Activated CD8-positive, alpha-beta memory T cell treated with anti-CD3 and anti-CD28 coated beads, Interleukin-2, amount 50 U/mL, for 24 hours (primary cell): ENCODE results near the gene ZFPM1.

Source experiments
- DNase-seq: peaks from one replicate; pipeline ENCODE4 v3.0.0-alpha.2; 2020; ENCODE audit errors: extremely low read depth

Gene ZFPM1

DNA sequence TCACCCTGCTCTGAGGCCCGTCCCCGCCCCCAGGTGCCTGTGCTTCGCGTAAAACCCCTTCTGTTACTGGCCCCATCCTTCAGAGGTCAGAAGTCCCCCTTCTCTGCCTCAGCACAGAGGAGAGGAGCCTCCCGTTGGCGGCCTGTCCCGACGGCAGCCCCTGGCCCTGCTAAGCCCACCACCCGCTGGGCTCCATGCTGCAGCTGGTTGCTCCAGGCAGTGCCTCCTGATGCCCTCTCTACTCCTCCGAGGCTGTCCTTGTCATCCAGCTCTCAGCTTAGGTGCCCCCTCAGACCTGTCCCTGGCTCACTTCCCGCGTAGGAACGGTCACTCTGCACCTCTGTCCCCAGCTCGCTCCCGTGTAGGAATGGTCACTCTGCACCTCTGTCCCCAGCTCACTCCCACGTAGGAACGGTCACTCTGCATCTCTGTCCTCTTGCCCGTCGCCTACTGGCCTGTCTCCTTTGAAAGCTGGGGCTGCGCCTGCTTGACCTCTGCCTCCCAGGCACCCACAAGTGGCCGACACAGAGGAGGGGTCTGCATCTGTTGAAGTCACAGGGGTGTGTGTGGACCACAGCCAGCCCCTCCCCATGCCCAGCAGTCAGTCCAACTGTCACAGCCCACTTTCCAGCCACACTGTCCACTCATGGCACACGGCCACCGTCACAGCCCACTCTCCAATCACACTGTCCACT lies 85.4 kb downstream of the ZFPM1 start:
- DNase-seq: no peak

GRCh38 chr16:88539261-88539651 lies 86.2 kb downstream of the ZFPM1 start:
- DNase-seq: no peak

GRCh38 chr16:88539652-88540345 lies 86.7 kb downstream of the ZFPM1 start:
- no peak for DNase-seq

- DNase-seq: no peak
Observed at GRCh38 chr16:88540346-88540977, 87.4 kb downstream of the ZFPM1 start.

GRCh38 chr16:88541831-88542616 lies 88.9 kb downstream of the ZFPM1 start:
- DNase-seq: no peak

DNA sequence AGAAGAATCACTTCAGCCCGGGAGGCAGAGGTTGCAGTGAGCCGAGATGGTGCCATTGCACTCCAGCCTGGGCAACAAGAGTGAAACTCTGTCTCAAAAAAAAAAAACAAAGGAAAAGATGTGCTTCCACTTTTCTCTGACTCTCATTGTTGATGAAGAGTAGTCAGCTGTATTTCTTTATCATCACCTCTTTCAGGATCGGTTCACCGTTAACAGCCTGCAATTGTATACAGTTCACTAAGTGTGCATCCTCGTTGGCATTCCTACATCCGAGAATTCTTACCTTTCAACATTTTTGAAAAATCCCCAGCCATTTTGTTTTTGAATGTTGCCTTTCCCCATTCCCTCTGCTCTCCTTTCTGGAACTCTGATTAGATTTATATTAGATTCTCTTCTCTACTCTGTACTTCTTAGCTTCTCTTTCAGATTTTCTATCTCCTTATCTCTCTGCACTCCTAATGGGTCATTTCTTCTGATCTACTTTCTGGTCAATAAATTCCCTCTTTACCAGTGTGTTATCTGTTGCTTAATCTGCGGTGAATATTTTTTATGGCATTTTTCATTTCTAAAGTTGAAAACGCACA lies 90.2 kb downstream of the ZFPM1 start:
- DNase-seq: no peak

GRCh38 chr16:88545781-88546180 lies 92.7 kb downstream of the ZFPM1 start:
- no peak for DNase-seq

- DNase-seq: no peak
Observed at GRCh38 chr16:88548131-88548874, 95.2 kb downstream of the ZFPM1 start.

- no peak for DNase-seq
Observed at GRCh38 chr16:88548985-88549384, 95.9 kb downstream of the ZFPM1 start.

DNA sequence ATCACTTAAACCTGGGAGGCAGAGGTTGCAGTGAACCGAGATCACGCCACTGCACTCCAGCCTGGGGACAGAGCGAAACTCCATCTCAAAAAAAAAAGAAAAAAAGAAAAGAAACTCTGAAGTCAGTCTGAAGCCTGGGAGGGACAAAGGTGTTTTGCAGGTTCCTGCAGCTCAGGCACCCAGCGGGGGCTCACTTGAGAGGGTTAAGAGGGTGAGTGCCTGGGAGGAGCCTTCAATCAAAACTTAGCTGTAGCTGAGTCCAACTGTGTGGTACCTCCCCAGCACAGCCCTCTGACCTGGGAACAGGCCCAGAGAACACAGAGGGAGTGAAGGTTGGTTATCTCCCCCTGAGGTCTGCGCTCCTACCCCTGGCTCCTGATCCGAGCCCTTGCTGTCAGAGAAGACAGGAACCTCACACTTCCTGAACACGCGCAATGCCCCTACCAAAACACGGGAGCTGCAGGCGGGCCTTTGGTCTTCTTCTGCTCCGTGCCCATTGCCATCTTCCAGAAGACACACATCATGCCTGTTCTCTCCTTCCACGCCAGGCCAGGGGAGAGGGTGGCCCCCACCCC lies 96.7 kb downstream of the ZFPM1 start:
- no peak for DNase-seq

DNA sequence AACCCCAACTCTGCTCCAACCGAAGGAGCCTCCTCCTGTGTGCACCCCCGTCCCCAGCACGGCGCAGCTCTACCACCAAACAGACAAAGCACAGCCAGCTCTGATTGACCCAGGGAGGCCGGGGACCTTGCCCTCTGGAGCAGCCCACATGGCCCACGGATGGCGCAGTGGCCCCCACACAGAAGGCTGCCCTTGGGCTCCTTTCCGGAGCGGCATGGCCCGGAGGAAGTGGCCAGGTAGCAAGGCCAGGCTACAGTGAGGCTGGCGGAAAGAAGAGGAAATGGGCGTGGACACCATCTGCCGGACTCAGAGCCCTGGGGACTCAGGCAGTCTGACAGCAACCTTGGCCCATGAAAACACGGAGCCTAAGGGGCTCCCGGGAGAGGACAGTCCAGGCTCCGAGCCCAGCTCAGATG lies 97.2 kb downstream of the ZFPM1 start:
- no peak for DNase-seq

DNA sequence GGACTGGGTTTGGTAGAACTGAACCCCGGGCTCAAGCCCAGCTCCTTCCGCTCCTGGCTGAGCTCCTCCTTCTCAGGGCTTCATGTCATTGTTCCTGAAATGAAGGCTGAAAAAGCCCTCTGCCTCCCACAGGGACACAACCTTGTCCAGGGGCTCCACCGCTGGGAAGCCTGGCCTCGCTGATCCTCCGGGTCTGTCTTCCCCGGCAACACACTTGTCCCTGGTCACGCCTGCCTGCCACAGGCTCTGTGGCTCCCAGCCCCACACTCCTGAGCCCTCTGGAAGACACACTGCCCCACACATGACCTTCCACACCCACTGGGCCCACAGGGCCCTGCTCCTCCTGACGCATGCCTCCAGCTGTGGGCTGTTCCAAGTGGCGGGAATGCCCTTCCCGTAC lies 99.1 kb downstream of the ZFPM1 start:
- no peak for DNase-seq

- DNase-seq: no peak
Observed at GRCh38 chr16:88552815-88553214, 99.7 kb downstream of the ZFPM1 start.

- no peak for DNase-seq
Observed at GRCh38 chr16:88553739-88554138, 100.7 kb downstream of the ZFPM1 start.

DNA sequence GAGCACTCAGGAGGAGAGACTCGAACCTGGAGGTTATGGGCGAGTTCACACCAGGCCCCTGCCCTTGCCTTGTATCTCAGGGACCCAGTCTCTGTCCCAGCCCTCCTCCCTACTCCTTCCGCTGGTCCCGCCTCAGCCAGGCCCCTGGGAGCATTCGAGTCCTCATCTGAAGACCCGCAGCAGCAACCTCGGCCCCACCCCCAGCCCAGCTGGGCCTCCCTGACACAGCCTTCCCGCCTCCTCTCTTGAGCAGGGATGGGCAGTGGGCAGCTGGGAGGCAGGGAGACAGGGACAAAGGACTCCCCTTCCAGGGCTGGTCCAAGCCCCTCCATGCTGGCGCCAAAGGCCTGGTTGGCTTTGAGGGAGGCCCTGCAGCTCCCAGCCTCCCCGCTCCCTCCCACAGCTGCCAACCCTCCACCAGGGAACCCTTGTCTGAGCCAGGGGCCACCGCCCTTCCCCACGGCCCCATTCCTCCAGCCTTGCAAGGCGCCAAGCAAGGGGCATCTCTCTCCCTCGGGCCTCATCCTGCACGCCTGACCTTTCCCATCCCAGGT lies 101.7 kb downstream of the ZFPM1 start:
- no peak for DNase-seq

- DNase-seq: no peak
Observed at GRCh38 chr16:88556294-88556988, 103.4 kb downstream of the ZFPM1 start.

- no peak for DNase-seq
Observed at GRCh38 chr16:88558457-88559442, 105.7 kb downstream of the ZFPM1 start.

DNA sequence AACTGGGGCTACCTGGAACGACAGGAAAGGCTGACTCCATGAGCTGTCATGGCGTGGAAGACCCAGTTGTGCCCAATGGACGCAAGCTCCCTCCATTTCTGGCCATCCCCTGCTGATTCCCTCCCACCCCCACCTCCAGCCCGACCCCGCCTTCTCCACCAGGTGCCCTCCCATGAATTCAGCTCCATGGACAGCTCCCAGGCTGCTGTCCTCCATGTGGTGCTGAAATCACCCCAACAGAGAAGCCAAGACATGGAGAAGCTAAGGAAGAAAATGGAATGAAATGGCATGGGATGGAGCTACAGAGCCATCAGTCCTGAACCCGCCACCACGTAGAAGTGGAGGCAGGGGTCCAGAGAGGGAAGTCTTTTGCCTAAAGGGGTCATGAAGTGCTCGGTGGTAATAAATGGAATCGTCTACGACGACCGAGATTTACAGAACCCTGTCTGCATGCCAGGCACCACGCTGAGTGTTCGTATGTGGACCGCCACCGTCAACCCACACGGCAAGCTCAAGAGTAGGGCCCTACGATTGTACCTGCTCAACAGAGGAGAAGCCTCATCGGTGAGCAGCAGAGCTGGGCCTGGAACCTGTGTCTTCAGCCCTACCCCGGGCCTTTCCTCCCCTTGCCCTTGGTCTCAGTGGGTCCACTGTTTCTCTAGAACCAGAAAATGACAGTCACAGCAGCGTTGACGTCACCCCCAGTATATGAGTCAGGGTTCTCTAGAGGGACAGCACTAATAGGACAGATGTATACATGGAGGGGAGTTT lies 107.8 kb downstream of the ZFPM1 start:
- no peak for DNase-seq
